Transverse colon (tissue), 4 donors: ENCODE data around the gene AP3S1. TPM values are rescaled to one million over a fixed set of nuclear protein-coding genes. Genes with fewer than 3 reads are reported as not detected.
"Not testable (repeated sequence)": the region's sequence is repeated elsewhere in the genome, so short reads cannot be mapped to it uniquely, and the experiment has no call there.

Experiments used
- DNase-seq: peaks from one replicate; pipeline ENCODE4 v3.0.0-alpha.2; 2019
- H3K27ac ChIP-seq, 4 donors: fragments of 200-600 bp; sonication (generic); 2 replicates each; pipeline ENCODE4 v1.5.1; 2016 to 2018; ENCODE audit warnings: inconsistent platforms in 4 of 4
- H3K27me3 ChIP-seq: fragments of 200-600 bp; sonication (generic); 2 replicates; pipeline ENCODE4 v1.5.1; 2017; ENCODE audit warnings: inconsistent platforms
- H3K36me3 ChIP-seq, 4 donors: fragments of 200-600 bp; sonication (generic); 2 replicates each; pipeline ENCODE4 v1.5.1; 2017 to 2019; ENCODE audit warnings: inconsistent platforms in 4 of 4
- H3K4me1 ChIP-seq, 4 donors: fragments of 200-600 bp; sonication (generic); 2 replicates each; pipeline ENCODE4 v1.5.1; 2017 to 2020; ENCODE audit warnings: inconsistent platforms in 4 of 4
- H3K4me3 ChIP-seq, 4 donors: fragments of 200-600 bp; sonication (generic); 1 replicate in 1 of 4; 2 replicates in 3 of 4; pipeline versions ENCODE4 v1.5.1 to v1.6.1; 2017 to 2019; ENCODE audit warnings: inconsistent platforms in 4 of 4
- H3K9me3 ChIP-seq, 2 donors: fragments of 200-600 bp; sonication (generic); 2 replicates each; pipeline ENCODE4 v1.5.1; 2017 to 2019; ENCODE audit warnings: inconsistent platforms in 2 of 2
- CTCF ChIP-seq, 5 experiments: fragments of 200-600 bp in 3 of 5; fragments of 450-650 bp in 2 of 5; sonication (generic) in 3 of 5; IDR thresholded peaks; 1 replicate in 2 of 5; 2 replicates in 3 of 5; pipeline ENCODE4 v1.5.1; 2016 to 2017; ENCODE audit warnings: antibody characterized with exemption in 5 of 5, inconsistent platforms in 3 of 5, mild to moderate bottlenecking in 2 of 5, moderate library complexity in 1 of 5
- EP300 ChIP-seq: sonication (generic); formaldehyde crosslinking; IDR thresholded peaks from one replicate; pipeline ENCODE4 v1.6.1; 2017; ENCODE audit warnings: antibody characterized with exemption, low read depth
- POLR2A ChIP-seq: fragments of 450-650 bp; IDR thresholded peaks from one replicate; pipeline ENCODE4 v1.6.1; 2016; ENCODE audit warnings: antibody characterized with exemption, mild to moderate bottlenecking, moderate library complexity
- POLR2AphosphoS5 ChIP-seq, 3 donors: sonication (generic); formaldehyde crosslinking; IDR thresholded peaks; one replicate each; pipeline ENCODE4 v1.6.1; 2016; ENCODE audit warnings: antibody characterized with exemption in 3 of 3
- WGBS, 2 donors: methylation state at CpG; one replicate each; pipeline ENCODE4 v1.1.5; 2018; ENCODE audit warnings: low coverage in 1 of 2; 5-methylcytosine and 5-hydroxymethylcytosine counted together
- in situ Hi-C, 4 donors: fragments of 200-750 bp; cut with MboI; loops; one replicate each; pipeline versions ENCODE4 v1.15.0 to v1.15.1; 2017; ENCODE audit warnings: low sequenced_read_pairs in 3 of 4, low pct_ligation_motif_present in 1 of 4, low pct_unique_long_range_greater_than_20kb in 1 of 4
- intact Hi-C: fragments of 100-400 bp; cut with DNase I; formaldehyde crosslinking; loops from one replicate; pipeline ENCODE4 v1.15.1; 2023; ENCODE audit warnings: low total_unique reads
- total RNA-seq, 4 donors: library from RNA; depleted of rRNA; stranded (reverse); fragments of >200 nt; gene quantifications; one replicate each; pipeline ENCODE4 v1.1.0, GENCODE V29; 2016

Gene AP3S1
- total RNA-seq, 4 donors from 2014 or later = 54.2 to 258 (median 65.7) TPM

GRCh38 chr5:115807654-115808052, 34.1 kb upstream of the AP3S1 start:
- TF ChIP-seq CTCF (IDR thresholded peaks at IDR 0.05) (no peak), POLR2A (no peak), EP300 (no peak), POLR2AphosphoS5 (IDR thresholded peaks at IDR 0.05) (no peak)
- H3K4me1 ChIP-seq = no peaks in the 10 kb centered on the region
- H3K27me3 ChIP-seq = peaks cover 12% of the 10 kb centered on the region
- no peaks in the 10 kb centered on the region for H3K36me3 ChIP-seq
- intact Hi-C loops (no loop called here), in situ Hi-C loops (no loop called here)
- H3K9me3 ChIP-seq = no peaks in the 10 kb centered on the region
- no peak for DNase-seq
- 76 to 86% methylated on average over 2 of the region's 2 CpGs for WGBS, 2 donors
- no peak overlapping the region for H3K27ac ChIP-seq
- no peak overlapping the region for H3K4me3 ChIP-seq

GRCh38 chr5:115808066-115808465, 33.7 kb upstream of the AP3S1 start:
- H3K4me3 ChIP-seq, H3K4me1 ChIP-seq, H3K9me3 ChIP-seq, in situ Hi-C loops, H3K36me3 ChIP-seq, DNase-seq, intact Hi-C loops, H3K27ac ChIP-seq: not testable (repeated sequence)
- H3K27me3 ChIP-seq = peaks cover 16% of the 10 kb centered on the region
- 100% methylated on average over 1 to 2 of the region's 2 CpGs for WGBS, 2 donors

GRCh38 chr5:115809946-115810345, 31.8 kb upstream of the AP3S1 start:
- intact Hi-C loops = no loop called here

GRCh38 chr5:115810761-115811160, 31.0 kb upstream of the AP3S1 start:
- intact Hi-C loops = no loop called here
- no peak overlapping the region for H3K4me3 ChIP-seq
- no peaks in the 10 kb centered on the region for H3K36me3 ChIP-seq
- no peak overlapping the region for H3K27ac ChIP-seq
- no peaks in the 10 kb centered on the region for H3K9me3 ChIP-seq
- TF ChIP-seq POLR2A (no peak), EP300 (no peak), CTCF (IDR thresholded peaks at IDR 0.05) (no peak), POLR2AphosphoS5 (IDR thresholded peaks at IDR 0.05) (no peak)
- in situ Hi-C loops = no loop called here
- peaks cover 0 to 5% (median 2%) of the 10 kb centered on the region in 4 donors for H3K4me1 ChIP-seq
- peaks cover 43% of the 10 kb centered on the region for H3K27me3 ChIP-seq
- no peak for DNase-seq

More at GRCh38 chr5:115809946-115810345, 31.8 kb upstream of the AP3S1 start:
- TF ChIP-seq CTCF (IDR thresholded peaks at IDR 0.05) = no peak
- TF ChIP-seq EP300 = no peak
- TF ChIP-seq POLR2AphosphoS5 (IDR thresholded peaks at IDR 0.05) = no peak
- no peak for TF ChIP-seq POLR2A
- Histone ChIP-seq H3K4me3 (no peak overlapping the region), H3K9me3 (no peaks in the 10 kb centered on the region), H3K27ac (no peak overlapping the region), H3K4me1 (no peaks in the 10 kb centered on the region), H3K36me3 (no peaks in the 10 kb centered on the region), H3K27me3 (peaks cover 35% of the 10 kb centered on the region)
- in situ Hi-C loops = no loop called here
- DNase-seq = no peak
- 85 to 94% methylated on average over 2 of the region's 2 CpGs for WGBS, 2 donors

- DNase-seq = no peak
- peaks cover 0 to 11% (median 5%) of the 10 kb centered on the region in 4 donors for H3K4me1 ChIP-seq
- no peak overlapping the region for H3K4me3 ChIP-seq
- in situ Hi-C loops = no loop called here
- intact Hi-C loops = no loop called here
- H3K27me3 ChIP-seq = peaks cover 50% of the 10 kb centered on the region
- TF ChIP-seq POLR2AphosphoS5 (IDR thresholded peaks at IDR 0.05) = no peak
- no peaks in the 10 kb centered on the region for H3K36me3 ChIP-seq
- H3K27ac ChIP-seq = no peak overlapping the region
- H3K9me3 ChIP-seq = no peaks in the 10 kb centered on the region
Observed at GRCh38 chr5:115811406-115811805, 30.3 kb upstream of the AP3S1 start.
